Measurements from ENCODE around the gene LRRTM4.

GRCh38 chr2:77064324-77064723 lies 457.9 kb downstream of the LRRTM4 start:
- no peak for TF ChIP-seq CTCF (conservative IDR thresholded peaks at IDR 0.05; ENCODE audit: low read depth in 2 of 2)
- TF ChIP-seq EZH2 (IDR thresholded peaks at IDR 0.05; ENCODE audit: low read depth, unreplicated experiment), result no peak
- no peak for TF ChIP-seq CREB1 (CRISPR knock-in tag; IDR thresholded peaks at IDR 0.05; ENCODE audit: low read depth)
- TF ChIP-seq POLR2AphosphoS5 (IDR thresholded peaks at IDR 0.05; ENCODE audit: low read depth), result no peak
- TF ChIP-seq EZH2phosphoT487 (IDR thresholded peaks at IDR 0.05; ENCODE audit: unreplicated experiment), result no peak
- no peak for TF ChIP-seq REST (IDR thresholded peaks at IDR 0.05; ENCODE audit: unreplicated experiment)
- no peak for TF ChIP-seq JUNB (IDR thresholded peaks at IDR 0.05; ENCODE audit: unreplicated experiment)
